ENCODE results near the gene RAB22A.

GRCh38 chr20:58377017-58377416 lies 67.5 kb downstream of the RAB22A start:
- no peak for TF ChIP-seq POLR2A (IDR thresholded peaks at IDR 0.05)
- TF ChIP-seq CTCF (IDR thresholded peaks at IDR 0.05) = no peak
